Natural killer cell (primary cell): ENCODE measurements around the gene RPL27. TPM values are rescaled to one million over a fixed set of nuclear protein-coding genes. Genes with fewer than 3 reads are reported as not detected.

Experiments used
- ATAC-seq, 3 donors: fragments of 150-1000 bp in 2 of 3; fragments of 200-7000 bp in 1 of 3; cut with Tn5 transposase; 1 replicate in 1 of 3; 2 replicates in 2 of 3; pipeline ENCODE4 v1.10.0; 2021; ENCODE audit warnings: mild to moderate bottlenecking in 2 of 3, moderate library complexity in 2 of 3
- DNase-seq, 2 donors: peaks; one replicate each; pipeline versions ENCODE4 v3.0.0 to v3.0.0-alpha.2; 2013 to 2021; ENCODE audit warnings: mixed read lengths in 1 of 2
- H3K27ac ChIP-seq: one replicate; pipeline ENCODE4 v1.5.1; 2013; ENCODE audit warnings: mild to moderate bottlenecking, low read length
- H3K27me3 ChIP-seq: one replicate; pipeline ENCODE4 v1.6.1; 2013; ENCODE audit warnings: low read length; ENCODE audit not compliant: control insufficient read depth, insufficient read depth
- H3K36me3 ChIP-seq: one replicate; pipeline ENCODE4 v1.6.1; 2013; ENCODE audit warnings: low read length; ENCODE audit not compliant: control insufficient read depth, insufficient read depth
- H3K4me1 ChIP-seq: one replicate; pipeline ENCODE4 v1.6.1; 2013; ENCODE audit warnings: low read length; ENCODE audit not compliant: control insufficient read depth, insufficient read depth
- H3K4me3 ChIP-seq: one replicate; pipeline ENCODE4 v1.5.1; 2013; ENCODE audit warnings: low read length
- H3K9me3 ChIP-seq: one replicate; pipeline ENCODE4 v1.6.1; 2013; ENCODE audit warnings: low read length; ENCODE audit not compliant: control insufficient read depth, insufficient read depth
- H3K27ac Mint-ChIP-seq, 2 donors: one replicate each; pipeline ENCODE4 v1.8.0; 2022; ENCODE audit warnings: mild to moderate bottlenecking in 2 of 2, mixed read lengths in 2 of 2, moderate library complexity in 1 of 2
- H3K27me3 Mint-ChIP-seq, 2 donors: one replicate each; pipeline ENCODE4 v1.8.0; 2022; ENCODE audit warnings: low read depth in 2 of 2, mixed read lengths in 2 of 2
- H3K36me3 Mint-ChIP-seq: one replicate; pipeline ENCODE4 v1.8.0; 2022; ENCODE audit warnings: mixed read lengths
- H3K4me1 Mint-ChIP-seq, 2 donors: one replicate each; pipeline ENCODE4 v1.8.0; 2022; ENCODE audit warnings: mixed read lengths in 2 of 2
- H3K4me3 Mint-ChIP-seq: one replicate; pipeline ENCODE4 v1.8.0; 2022; ENCODE audit warnings: mild to moderate bottlenecking, moderate library complexity, mixed read lengths
- H3K9me3 Mint-ChIP-seq, 2 donors: one replicate each; pipeline ENCODE4 v1.8.0; 2022; ENCODE audit warnings: mixed read lengths in 2 of 2
- WGBS: methylation state at CpG from one replicate; pipeline ENCODE4 v1.1.7; 2013; ENCODE audit warnings: missing lambda C conversion rate; ENCODE audit not compliant: insufficient coverage; 5-methylcytosine and 5-hydroxymethylcytosine counted together
- intact Hi-C: fragments of 100-400 bp; cut with micrococcal nuclease; formaldehyde crosslinking; loops from one replicate; pipeline ENCODE4 v1.14.2; 2022
- total RNA-seq, 4 donors: library from RNA; stranded (reverse); fragments of 120-200 nt in 1 of 4; gene quantifications; one replicate each; pipeline versions ENCODE4 v1.2.3 to v1.2.4, GENCODE V29; 2013 to 2022
- TF ChIP-seq, protein P1 (sequence below): fragments of 200-600 bp; IDR thresholded peaks from one replicate; pipeline ENCODE4 v1.8.0; 2022; ENCODE audit warnings: antibody characterized with exemption

RPL27 gene
- total RNA-seq, 3 donors from 2014 or later (not counting 1 experiment from before 2014, with no cell fraction given), result 555 to 671 (median 608) TPM

DNA sequence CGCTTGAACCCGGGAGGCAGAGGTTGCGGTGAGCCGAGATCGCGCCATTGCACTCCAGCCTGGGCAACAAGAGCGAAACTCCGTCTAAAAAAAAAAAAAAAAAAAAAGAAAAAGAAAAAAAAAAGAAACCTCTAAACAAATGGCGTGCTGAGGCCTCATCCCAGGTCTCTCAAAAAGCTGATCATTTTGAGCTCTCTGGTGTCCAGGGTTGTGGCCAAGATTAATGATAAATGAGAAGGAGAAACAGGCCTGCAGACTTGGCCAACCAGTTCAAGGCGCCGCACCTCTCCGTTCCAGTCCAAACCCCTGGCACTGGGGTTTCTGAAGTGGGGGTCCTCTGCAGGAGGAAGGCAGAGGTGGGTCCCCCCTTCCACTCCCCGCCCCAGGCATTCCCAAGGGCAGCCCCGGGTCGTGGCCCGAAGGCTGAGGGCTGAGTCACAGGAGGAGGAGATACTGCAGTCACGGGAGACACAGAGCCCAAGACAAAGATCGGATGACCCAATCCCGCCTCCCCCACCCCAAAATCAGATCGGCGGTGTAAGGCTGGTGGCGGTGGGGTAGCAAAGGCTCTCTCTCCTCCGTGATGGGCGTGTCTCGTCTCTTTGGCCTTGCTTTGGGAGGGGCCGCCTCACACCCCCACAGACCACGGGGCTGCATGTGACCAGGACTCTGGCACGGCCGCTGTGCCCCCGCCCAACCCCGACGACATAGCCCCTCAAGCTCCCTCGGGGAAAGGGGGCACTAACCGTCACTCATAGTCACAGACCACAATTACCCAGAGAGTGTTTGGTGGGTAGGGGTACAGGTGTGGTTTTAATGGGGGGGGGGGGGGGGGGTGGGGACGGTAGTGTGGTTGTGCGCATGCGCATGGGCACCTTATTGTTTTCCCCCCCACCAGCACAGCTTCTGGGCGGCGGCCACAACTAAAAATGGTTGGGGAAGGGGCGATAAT lies 22.8 kb downstream of the RPL27 start:
- TF ChIP-seq, protein P1, sequence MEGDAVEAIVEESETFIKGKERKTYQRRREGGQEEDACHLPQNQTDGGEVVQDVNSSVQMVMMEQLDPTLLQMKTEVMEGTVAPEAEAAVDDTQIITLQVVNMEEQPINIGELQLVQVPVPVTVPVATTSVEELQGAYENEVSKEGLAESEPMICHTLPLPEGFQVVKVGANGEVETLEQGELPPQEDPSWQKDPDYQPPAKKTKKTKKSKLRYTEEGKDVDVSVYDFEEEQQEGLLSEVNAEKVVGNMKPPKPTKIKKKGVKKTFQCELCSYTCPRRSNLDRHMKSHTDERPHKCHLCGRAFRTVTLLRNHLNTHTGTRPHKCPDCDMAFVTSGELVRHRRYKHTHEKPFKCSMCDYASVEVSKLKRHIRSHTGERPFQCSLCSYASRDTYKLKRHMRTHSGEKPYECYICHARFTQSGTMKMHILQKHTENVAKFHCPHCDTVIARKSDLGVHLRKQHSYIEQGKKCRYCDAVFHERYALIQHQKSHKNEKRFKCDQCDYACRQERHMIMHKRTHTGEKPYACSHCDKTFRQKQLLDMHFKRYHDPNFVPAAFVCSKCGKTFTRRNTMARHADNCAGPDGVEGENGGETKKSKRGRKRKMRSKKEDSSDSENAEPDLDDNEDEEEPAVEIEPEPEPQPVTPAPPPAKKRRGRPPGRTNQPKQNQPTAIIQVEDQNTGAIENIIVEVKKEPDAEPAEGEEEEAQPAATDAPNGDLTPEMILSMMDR, result no peak
- H3K4me1 ChIP-seq, result peaks cover 34% of the 10 kb centered on the region
- peak overlapping the region in 1 of 2 donors; percentile 78 for H3K27ac Mint-ChIP-seq

DNA sequence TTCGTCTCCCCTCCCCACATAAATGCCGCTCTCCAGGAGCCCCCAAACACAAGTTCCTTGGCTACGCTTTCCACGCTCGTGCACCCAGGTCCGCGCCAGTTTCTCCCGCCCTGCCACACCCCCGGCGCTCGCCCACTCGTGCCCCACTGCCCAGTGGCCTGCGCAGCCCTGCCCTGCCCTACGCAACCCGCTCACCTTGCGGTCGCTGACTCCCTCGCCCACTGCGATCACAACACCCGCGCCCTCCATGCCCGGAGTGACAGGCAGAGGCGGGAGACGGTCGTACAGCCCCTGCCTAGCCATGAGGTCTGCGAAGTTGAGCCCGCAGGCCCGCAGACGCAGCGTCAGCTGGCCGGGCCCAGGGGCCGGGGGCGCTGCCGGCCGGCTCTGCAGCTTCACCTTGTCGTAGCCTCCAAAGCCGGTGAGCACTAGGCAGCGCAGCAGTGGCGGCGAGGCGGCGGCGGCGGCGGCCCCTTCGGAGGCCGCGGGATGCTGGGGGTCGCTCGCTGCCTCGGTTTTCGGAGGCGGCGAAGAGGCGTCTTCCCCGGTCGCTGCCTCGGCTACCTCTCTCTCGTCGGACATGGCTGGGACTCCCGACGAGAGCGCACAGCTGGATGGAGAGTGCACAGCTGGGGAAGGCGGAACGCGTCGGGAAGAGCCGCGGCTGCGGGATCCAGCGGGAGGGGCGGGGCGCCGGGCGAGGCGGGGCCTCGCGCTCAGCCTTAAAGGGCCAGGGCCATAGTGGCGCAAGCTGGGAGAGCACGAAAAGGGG lies 23.7 kb downstream of the RPL27 start, which contains the start of gene VAT1:
TSS of gene VAT1 (minus strand) at position 645 of the 772 bp plus-strand sequence. CDS start at position 582, 63 bp downstream.
- DNase-seq (peak; percentile 54 to 79), ATAC-seq (peak; percentile 51 to 69 (median 61))
- Histone ChIP-seq H3K36me3 (no peaks in the 10 kb centered on the region), H3K27ac (peak within 1 kb of the TSS; percentile 11), H3K9me3 (no peaks in the 10 kb centered on the region), H3K27me3 (no peaks in the 10 kb centered on the region), H3K4me1 (peaks cover 34% of the 10 kb centered on the region), H3K4me3 (peak within 1 kb of the TSS; percentile 79)
- Mint-ChIP-seq H3K36me3 (no peaks in the 10 kb centered on the region), H3K9me3 (no peaks in the 10 kb centered on the region), H3K27ac (peak within 1 kb of the TSS in 1 of 2 donors; percentile 78), H3K4me1 (peaks cover 10 to 46% of the 10 kb centered on the region in 2 donors), H3K4me3 (peak within 1 kb of the TSS; percentile 90), H3K27me3 (no peaks in the 10 kb centered on the region)
- intact Hi-C loops, result loop anchor here (5.0 to 10.0 kb wide), 5 partner anchors 103 to 343 kb away; partner anchors contain the start of genes BRCA1 and NBR1
- TF ChIP-seq, protein P1, result no peak
- WGBS, result under 1% methylated on average over 79 of the region's 80 CpGs

More for the DNA sequence above, 22.8 kb downstream of the RPL27 start:
- WGBS, result 30% methylated on average over 20 of the region's 40 CpGs
- ATAC-seq (peak in 2 of 3 donors; percentile 7 to 25), DNase-seq (peak; percentile 26 to 73)
- H3K27me3 Mint-ChIP-seq, result no peaks in the 10 kb centered on the region
- intact Hi-C loops, result loop anchor here (5.0 to 10.0 kb wide), 5 partner anchors 104 to 344 kb away; partner anchors contain the start of genes BRCA1 and NBR1
- no peaks in the 10 kb centered on the region for H3K9me3 ChIP-seq
- peaks cover 10 to 46% of the 10 kb centered on the region in 2 donors for H3K4me1 Mint-ChIP-seq
- no peaks in the 10 kb centered on the region for H3K27me3 ChIP-seq
- no peaks in the 10 kb centered on the region for H3K36me3 ChIP-seq
- H3K27ac ChIP-seq, result peak overlapping the region; percentile 11
- peak overlapping the region; percentile 90 for H3K4me3 Mint-ChIP-seq
- no peaks in the 10 kb centered on the region for H3K9me3 Mint-ChIP-seq
- peak overlapping the region; percentile 79 for H3K4me3 ChIP-seq
- H3K36me3 Mint-ChIP-seq, result no peaks in the 10 kb centered on the region

DNA sequence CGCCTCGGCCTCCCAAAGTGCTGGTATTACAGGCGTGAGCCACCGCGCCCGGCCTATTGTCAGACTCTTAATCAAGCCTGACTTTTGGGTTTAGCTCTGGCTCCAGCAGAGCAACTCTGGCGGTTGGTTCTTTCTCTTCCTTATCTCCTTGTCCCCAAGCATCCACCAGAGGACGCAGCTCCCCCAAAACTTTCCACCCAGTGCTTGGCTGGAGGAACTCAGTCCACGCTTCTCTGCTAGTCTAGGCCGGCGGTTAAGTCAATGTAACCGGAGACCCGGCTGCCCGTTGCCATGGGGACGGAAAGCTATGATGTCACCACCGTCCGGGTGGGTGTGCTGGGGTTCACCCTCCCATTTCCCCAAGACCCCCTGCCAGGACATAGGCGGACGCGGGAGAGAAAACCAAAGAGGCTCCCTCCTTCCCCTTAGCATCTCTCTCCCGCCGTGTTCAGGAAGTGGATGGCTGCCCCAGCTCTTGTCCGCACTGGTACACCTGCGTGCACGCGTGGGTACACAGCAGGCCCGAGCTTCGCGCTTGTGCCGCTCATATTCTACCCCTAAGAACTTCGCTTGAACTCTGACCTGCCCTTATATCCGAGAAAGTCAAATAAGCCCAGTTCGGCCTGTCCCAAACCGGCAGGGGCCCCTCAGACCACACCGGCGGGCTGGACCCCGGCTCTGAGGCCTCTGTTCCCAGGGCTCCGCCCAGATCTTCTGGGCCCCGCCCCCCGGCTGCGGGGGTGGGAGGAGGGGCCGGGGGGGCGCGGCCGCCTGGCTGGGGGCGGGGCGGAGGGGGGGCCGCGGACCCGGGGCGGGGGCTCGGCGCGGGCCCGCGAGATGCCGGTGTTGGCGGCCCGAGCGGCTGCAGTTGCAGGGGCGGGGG lies 26.4 kb downstream of the RPL27 start, which contains the start of gene RND2:
TSS of gene RND2 (plus strand) at position 825 of the 883 bp plus-strand sequence. CDS start 117 bp downstream, outside the sequence.
- H3K27me3 Mint-ChIP-seq, result no peaks in the 10 kb centered on the region
- H3K4me3 Mint-ChIP-seq, result peak within 1 kb of the TSS; percentile 95
- Histone ChIP-seq H3K4me3 (peak within 1 kb of the TSS; percentile 63), H3K27ac (peak within 1 kb of the TSS; percentile 59), H3K36me3 (no peaks in the 10 kb centered on the region), H3K27me3 (no peaks in the 10 kb centered on the region), H3K4me1 (peaks cover 34% of the 10 kb centered on the region), H3K9me3 (no peaks in the 10 kb centered on the region)
- H3K27ac Mint-ChIP-seq, result peak within 1 kb of the TSS; percentile 81 to 95
- DNase-seq (peak; percentile 75 to 89), ATAC-seq (peak; percentile 68 to 77 (median 72))
- H3K9me3 Mint-ChIP-seq, result no peaks in the 10 kb centered on the region
- H3K36me3 Mint-ChIP-seq, result no peaks in the 10 kb centered on the region
- TF ChIP-seq, protein P1, result peak; percentile 49
- H3K4me1 Mint-ChIP-seq, result peaks cover 10 to 32% of the 10 kb centered on the region in 2 donors
- intact Hi-C loops, result loop anchor here (2.0 to 10.0 kb wide), 6 partner anchors 100 to 458 kb away; partner anchors contain the start of genes BRCA1, DHX8 and NBR1
- under 1% methylated on average over 52 of the region's 61 CpGs for WGBS
